NCI-H1105 treated with DMSO at 0.1 percent for 48 hours (cell line): Measurements from ENCODE around the gene SPATA7.
A peak's percentile ranks its signal among the peaks of the same experiment; 100 is the strongest.

Experiments used
- DNase-seq: peaks from one replicate; lab custom pipeline; 2025; lab: John Stamatoyannopoulos, UW

The SPATA7 gene

GRCh38 chr14:88417594-88417993 lies 32.1 kb downstream of the SPATA7 start:
- no peak for DNase-seq

DNA sequence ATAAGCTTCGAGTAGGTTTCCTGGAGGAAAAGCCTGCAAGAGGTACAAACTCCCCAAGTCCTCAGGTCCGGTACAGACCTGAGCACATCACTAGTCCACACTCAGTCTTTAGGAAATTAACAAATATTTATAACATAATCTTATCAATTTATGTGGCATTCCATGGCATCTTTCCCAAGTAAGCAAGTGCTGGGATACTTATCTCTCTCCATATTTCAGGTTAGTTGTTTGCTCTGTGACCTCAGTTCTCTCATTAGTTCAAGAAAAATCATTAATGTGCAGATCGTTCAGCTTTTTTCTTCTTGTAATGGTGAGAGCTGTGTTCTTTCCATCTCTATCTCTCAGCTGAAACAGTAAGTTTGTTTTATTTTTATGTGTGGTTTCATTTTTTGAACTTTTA lies 34.7 kb downstream of the SPATA7 start:
- no peak for DNase-seq

DNA sequence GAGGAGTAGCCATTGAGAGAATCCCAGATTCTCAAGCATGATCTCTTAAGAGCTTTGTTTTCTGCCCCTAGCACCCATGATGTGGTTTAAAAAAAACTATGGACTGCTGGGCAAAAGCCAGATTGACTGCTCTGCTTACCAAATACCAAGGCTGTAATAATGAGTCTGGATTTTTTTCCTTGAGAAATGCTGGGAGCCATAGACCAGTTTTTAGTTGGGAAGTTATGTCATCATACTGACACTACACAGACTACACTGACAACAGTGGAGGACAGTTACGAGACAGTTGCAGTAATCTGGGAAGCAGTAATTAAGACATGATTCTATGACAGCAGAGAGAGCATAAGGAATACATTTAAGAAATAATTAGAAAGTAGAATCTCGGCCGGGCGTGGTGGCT lies 35.8 kb downstream of the SPATA7 start:
- no peak for DNase-seq

GRCh38 chr14:88422047-88422446 lies 36.6 kb downstream of the SPATA7 start:
- DNase-seq = no peak

- no peak for DNase-seq
These were observed 37.6 kb downstream of the SPATA7 start for GRCh38 chr14:88422919-88423650.

DNA sequence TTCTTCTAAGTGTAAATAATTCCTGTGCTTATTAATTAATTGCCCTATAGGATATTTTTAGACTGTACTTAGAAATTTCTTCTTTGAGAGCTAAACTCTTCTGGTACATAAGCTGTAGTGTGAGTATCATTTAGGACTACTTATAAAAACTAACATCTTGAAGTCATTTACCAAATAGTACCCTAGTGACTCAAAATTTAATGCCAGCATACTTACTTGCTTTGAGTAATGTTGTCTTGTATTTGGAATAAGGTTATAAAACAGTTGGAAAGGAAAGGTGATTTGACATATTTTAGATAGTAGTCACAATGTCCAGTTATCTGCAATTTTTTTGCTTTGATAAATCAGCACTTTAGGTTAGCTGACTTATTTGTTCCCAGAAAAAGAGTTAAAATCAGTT lies 39.1 kb downstream of the SPATA7 start:
- DNase-seq = no peak

- DNase-seq = no peak
These were observed 40.8 kb downstream of the SPATA7 start for GRCh38 chr14:88426271-88426670.

- no peak for DNase-seq
These were observed 45.5 kb downstream of the SPATA7 start for GRCh38 chr14:88430976-88431375.

GRCh38 chr14:88437658-88438057 lies 52.2 kb downstream of the SPATA7 start:
- DNase-seq = peak; percentile 22

- no peak for DNase-seq
These were observed 53.6 kb downstream of the SPATA7 start for GRCh38 chr14:88439088-88439487.

- DNase-seq = no peak
These were observed 66.8 kb downstream of the SPATA7 start for GRCh38 chr14:88452231-88452630.

DNA sequence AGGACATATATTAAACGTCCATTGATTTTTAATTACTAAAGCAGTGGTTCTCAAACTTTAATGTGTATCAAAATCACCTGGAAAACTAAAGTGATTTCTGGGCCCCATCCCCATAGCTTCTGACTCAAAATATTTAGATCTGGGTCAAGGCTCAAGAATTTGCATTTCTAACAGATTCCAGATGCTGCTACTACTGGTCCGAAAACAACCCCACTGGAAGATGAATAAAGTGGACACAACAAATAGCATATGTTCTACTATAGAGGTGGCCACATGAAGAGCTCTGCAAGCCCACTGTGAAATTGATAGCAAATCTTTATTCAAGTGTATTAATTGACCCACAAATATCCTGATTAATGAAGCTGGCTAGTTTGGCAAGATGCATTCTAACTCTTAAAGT lies 69.4 kb downstream of the SPATA7 start:
- no peak for DNase-seq

GRCh38 chr14:88463318-88463717 lies 77.9 kb downstream of the SPATA7 start:
- no peak for DNase-seq

DNA sequence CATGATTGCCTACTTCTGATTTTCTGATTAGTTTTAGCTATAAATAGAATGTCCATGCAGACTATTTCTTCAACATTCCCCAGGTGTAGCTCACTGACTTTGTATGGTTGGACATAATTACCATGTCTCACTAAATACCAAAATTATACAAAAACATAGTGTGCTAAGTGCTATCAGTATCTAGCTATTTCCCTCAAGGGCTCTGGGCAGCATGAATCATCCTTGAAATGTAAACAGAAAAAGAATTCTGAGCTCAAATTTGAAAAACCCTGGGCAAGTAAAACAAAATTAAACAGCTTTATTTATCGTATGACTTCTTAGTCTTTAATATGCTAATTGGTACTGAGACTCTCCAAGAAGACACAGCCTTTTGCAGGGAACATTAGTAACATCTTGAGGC lies 82.9 kb downstream of the SPATA7 start:
- DNase-seq = no peak

DNA sequence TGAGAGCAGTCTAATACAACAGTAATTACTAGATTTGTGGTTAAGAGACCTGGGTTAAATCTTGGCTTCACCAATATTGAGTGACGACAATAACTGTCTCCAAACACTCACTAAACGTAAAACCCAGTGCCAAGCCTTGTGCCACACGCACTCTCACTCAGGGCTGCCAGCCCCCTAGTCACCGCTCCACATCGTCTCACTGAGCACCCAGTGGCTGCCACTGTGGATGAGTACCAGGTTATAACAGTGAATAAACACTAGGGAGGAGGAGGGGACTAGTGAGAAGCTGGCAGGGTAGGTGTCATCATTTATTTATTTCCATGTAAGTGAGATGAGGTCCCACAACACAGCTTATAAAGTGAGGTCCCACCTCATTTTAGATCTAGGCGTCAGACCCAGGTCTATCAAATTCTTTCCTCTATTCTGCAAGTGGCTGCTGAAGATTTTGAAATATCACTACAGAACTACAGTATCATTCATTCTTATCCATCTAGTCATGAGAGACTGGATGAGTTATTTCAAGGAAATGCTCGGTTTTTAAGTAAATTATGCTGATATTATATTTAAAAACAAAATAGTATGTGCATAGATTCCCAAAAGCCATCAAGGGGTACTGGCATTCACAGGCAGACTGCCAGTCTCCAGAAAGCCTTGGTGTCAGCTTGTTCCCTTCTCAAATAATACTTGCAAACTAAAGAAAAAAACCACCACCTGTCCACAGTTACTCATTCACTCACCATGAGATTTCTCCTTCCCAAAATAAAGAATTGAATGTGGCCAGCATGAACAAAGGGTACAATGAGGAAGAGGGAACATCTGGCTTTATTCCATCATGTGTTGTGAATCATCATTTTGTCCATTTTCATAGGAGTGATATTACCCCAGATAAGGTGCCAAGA lies 85.3 kb downstream of the SPATA7 start:
- DNase-seq = no peak

- DNase-seq = no peak
These were observed 88.3 kb downstream of the SPATA7 start for GRCh38 chr14:88473791-88474190.

GRCh38 chr14:88476214-88476774 lies 90.8 kb downstream of the SPATA7 start:
- no peak for DNase-seq

GRCh38 chr14:88476825-88477224 lies 91.4 kb downstream of the SPATA7 start:
- DNase-seq = no peak

GRCh38 chr14:88477513-88478250 lies 92.2 kb downstream of the SPATA7 start:
- no peak for DNase-seq

DNA sequence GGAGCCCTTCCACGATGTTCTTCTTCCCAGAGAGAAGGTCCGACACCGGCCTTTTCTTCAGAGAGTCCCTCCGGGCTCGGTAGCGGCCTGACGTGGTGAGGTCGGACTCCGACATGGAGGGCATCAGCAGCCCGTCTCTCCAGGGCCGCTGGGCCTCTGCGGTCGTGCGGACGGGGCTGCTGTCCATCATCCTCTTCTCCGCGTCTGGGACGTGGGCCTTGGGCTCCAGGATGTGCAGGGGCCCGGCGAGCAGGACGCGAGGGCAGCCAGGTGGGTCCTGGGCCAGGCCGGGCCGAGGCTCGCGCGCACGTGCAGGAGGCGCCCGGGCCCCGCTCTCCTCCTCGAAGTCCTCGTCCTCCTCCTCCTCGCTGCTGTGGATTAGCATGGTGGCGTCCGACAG lies 93.5 kb downstream of the SPATA7 start:
- no peak for DNase-seq

DNA sequence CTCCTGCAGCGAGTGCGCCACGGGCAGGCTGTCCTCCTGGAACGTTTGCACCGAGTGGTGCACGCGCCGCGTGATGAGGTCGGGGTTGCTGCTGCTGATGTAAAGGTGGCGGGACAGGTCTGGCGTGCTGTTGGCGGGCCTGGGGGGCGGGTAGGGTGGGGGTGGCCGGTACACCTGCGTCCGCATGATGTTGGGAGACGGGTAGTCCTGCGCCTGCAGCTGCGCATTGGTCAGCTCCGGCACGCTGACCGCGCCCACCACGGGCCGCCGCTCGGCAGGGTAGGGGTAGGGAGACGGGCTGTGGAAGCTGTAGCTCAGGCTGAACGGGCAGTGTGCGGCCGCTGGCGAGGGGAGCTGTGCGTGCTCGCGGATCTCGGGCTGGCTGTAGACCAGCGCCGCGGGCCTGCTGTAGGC lies 94.1 kb downstream of the SPATA7 start:
- DNase-seq = no peak

DNA sequence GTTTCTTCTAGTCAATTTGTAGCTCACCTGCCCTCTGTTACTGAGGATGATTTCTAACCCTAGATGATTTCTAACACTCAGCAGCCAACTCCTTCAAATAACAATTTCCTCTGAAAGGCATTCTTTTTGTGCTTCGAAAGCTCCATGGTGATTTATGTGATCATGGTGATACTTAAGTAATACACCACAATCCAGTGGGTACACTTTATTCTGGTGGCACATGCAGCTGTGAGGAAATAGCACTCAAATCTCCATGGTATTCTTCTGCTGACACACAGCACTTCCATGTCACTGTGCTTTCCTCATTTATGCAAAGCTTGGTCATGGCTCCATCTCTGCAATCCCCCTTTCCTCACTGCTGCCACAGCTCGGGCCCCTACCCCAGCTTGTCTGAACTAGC lies 95.6 kb downstream of the SPATA7 start:
- DNase-seq = no peak
